RKO (cell line): ENCODE measurements around the gene XYLT1.
"Not testable (repeated sequence)": the region's sequence is repeated elsewhere in the genome, so short reads cannot be mapped to it uniquely, and the experiment has no call there.

ENCODE experiments used
- DNase-seq: peaks from one replicate; pipeline ENCODE4 v3.0.0-alpha.2; 2016; ENCODE audit warnings: low spot score

Gene XYLT1

GRCh38 chr16:17307504-17307903, 163.3 kb downstream of the XYLT1 start:
- DNase-seq: no peak

- DNase-seq: no peak
Measured at GRCh38 chr16:17306745-17307144, 164.0 kb downstream of the XYLT1 start.

- DNase-seq: not testable (repeated sequence)
Measured at GRCh38 chr16:17306211-17306610, 164.5 kb downstream of the XYLT1 start.

GRCh38 chr16:17305694-17306093, 165.1 kb downstream of the XYLT1 start:
- DNase-seq: no peak

- no peak for DNase-seq
Measured at GRCh38 chr16:17304491-17305119, 166.2 kb downstream of the XYLT1 start.

GRCh38 chr16:17304106-17304490, 166.7 kb downstream of the XYLT1 start:
- DNase-seq: no peak

- no peak for DNase-seq
Measured at GRCh38 chr16:17303101-17303500, 167.7 kb downstream of the XYLT1 start.

GRCh38 chr16:17302620-17303019, 168.1 kb downstream of the XYLT1 start:
- no peak for DNase-seq

- DNase-seq: no peak
Measured at GRCh38 chr16:17302214-17302613, 168.5 kb downstream of the XYLT1 start.

- DNase-seq: no peak
Measured at GRCh38 chr16:17301593-17302135, 169.1 kb downstream of the XYLT1 start.

GRCh38 chr16:17301184-17301583, 169.6 kb downstream of the XYLT1 start:
- DNase-seq: no peak

GRCh38 chr16:17299790-17300189, 171.0 kb downstream of the XYLT1 start:
- no peak for DNase-seq

- no peak for DNase-seq
Measured at GRCh38 chr16:17298238-17298637, 172.5 kb downstream of the XYLT1 start.

GRCh38 chr16:17296431-17296830, 174.3 kb downstream of the XYLT1 start:
- DNase-seq: no peak

GRCh38 chr16:17295948-17296347, 174.8 kb downstream of the XYLT1 start:
- DNase-seq: no peak

GRCh38 chr16:17294856-17295255, 175.9 kb downstream of the XYLT1 start:
- no peak for DNase-seq

GRCh38 chr16:17293813-17294558, 176.8 kb downstream of the XYLT1 start:
- no peak for DNase-seq

GRCh38 chr16:17291289-17291688, 179.5 kb downstream of the XYLT1 start:
- no peak for DNase-seq

- DNase-seq: no peak
Measured at GRCh38 chr16:17289674-17290635, 180.8 kb downstream of the XYLT1 start.

- DNase-seq: no peak
Measured at GRCh38 chr16:17289050-17289449, 181.7 kb downstream of the XYLT1 start.

GRCh38 chr16:17287166-17287800, 183.5 kb downstream of the XYLT1 start:
- DNase-seq: no peak

GRCh38 chr16:17286443-17286842, 184.3 kb downstream of the XYLT1 start:
- no peak for DNase-seq
